HG03108 (cell line): Measurements from ENCODE around the gene ABHD3.
"Not testable (repeated sequence)": the region's sequence is repeated elsewhere in the genome, so short reads cannot be mapped to it uniquely, and the experiment has no call there.

Experiments used
- ATAC-seq: cut with Tn5 transposase; IDR thresholded peaks from one replicate; pipeline ENCODE4 v1.9.1; 2021; ENCODE audit warnings: moderate library complexity; ENCODE audit not compliant: unreplicated experiment

Gene ABHD3, protein sequence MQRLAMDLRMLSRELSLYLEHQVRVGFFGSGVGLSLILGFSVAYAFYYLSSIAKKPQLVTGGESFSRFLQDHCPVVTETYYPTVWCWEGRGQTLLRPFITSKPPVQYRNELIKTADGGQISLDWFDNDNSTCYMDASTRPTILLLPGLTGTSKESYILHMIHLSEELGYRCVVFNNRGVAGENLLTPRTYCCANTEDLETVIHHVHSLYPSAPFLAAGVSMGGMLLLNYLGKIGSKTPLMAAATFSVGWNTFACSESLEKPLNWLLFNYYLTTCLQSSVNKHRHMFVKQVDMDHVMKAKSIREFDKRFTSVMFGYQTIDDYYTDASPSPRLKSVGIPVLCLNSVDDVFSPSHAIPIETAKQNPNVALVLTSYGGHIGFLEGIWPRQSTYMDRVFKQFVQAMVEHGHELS

GRCh38 chr18:21704603-21705364, at the start of gene ABHD3:
Gene ABHD3, minus strand, starts transcription at chr18:21704774. Its CDS starts 109 bp downstream, at chr18:21704665.
- peak; percentile 95 for ATAC-seq

DNA sequence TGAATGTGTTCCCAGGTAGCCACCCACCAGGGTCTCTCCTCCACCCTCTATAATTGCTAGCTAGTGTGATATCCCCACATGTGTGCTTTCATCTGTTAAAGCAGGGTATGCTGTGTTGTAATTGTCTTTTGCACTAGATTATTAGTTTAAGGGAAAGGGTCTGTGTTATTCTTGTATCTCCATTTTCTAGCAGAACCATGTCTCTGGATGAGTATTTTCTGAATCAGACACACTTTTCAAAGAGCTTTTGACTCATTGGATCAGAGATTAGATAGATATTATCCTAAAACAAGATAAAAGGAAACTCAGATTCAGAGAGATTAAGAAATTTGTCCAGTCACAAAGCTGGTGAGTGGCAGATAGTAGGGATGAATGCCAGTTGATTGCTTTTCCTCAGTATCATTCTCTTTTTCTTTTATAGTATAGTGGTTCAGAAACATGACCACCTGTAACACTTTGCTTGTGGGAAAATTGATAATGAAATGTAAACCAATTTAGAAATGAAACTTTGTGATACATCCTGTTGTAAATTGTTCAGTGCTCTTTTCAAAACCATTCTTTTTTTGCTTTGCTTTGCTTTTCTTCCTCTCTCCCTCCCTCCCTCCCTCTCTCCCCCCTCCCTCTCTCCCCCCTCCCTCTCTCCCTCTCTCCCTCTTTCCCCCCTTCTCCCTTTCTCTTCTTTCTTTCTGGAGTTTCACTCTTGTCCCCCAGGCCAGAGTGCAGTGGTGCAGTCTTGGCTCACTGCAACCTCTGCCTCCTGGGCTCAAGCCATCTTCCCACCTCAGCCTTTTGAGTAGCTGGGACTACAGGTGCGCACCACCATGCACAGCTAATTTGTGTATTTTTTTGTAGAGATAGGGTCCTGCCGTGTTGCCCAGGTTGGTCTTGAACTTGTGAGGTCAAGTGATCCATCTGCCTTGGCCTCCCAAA, 43.5 kb upstream of the ABHD3 start:
- ATAC-seq, result no peak

DNA sequence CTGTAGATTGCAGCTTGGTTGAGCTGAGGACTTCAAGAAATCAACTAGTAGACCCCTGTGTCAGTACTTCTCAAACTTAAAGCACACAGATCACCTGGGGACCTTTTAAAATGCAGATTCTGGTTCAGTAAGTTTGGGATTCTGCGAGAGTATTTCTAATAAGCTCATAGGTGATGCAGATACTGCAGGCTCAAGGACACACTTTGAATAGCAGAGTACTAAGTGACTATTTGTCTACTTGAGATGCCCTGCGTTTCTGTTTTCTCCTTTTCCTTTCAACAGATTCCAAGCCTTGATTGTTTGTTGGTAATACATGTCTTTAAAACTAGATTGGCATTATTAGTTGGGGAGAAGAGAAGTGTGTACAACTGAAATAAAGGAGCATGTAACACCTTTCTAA, 42.7 kb upstream of the ABHD3 start:
- ATAC-seq, result no peak

DNA sequence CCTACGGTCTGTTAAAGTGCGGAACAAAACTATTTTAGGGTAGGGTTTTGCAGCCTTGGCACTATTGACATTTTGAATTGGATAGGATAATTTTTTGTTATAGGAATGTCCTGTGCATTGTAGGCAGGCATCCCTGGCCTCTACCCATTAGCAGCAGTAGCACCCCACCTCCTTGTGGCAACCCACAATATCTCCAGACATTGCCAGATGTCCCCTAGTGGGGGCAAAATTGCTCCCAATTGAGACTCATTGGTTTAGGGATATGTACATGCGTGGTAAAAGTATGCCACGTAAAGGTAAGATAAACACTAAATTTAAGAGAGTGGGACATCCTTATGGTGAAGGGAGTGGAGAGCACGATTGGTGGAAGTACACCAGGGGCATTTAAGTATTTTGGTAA, 40.7 kb upstream of the ABHD3 start:
- no peak for ATAC-seq

- no peak for ATAC-seq
Measured at GRCh38 chr18:21743166-21743832, 38.7 kb upstream of the ABHD3 start.

- ATAC-seq, result no peak
Measured at GRCh38 chr18:21742315-21742687, 37.7 kb upstream of the ABHD3 start.

DNA sequence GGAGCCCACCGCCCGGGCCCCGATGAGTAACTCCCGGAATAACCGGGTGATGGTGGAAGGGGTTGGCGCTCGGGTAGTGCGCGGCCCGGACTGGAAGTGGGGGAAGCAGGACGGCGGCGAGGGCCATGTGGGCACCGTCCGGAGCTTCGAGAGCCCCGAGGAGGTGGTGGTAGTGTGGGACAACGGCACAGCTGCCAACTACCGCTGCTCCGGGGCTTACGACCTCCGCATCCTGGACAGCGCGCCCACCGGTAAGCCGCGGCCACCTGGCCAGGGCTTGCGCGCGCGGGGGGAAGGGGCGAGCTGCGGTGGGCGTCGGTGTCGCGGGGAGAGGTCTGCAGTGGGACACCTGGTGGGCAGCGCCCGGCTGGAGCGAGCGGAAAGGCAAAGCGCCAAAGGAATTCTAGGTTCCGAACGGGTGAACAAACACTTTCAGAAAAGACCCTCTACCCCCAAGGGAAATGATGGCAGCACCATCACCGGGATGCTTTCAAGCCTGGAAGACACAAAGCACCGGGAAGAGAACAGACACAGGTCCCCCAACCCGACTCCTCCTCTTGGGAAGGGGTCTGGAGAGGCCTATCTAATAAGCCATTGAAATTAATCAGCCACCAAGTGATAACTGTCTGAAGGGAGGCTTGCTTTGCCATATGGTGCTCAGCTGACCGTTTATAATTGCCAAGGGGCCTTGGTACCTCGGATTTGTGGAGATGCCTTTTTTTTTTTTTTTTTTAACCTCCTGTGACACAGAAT, 37.2 kb upstream of the ABHD3 start:
- ATAC-seq, result peak; percentile 4

- ATAC-seq, result no peak
Measured at GRCh38 chr18:21741312-21741561, 36.7 kb upstream of the ABHD3 start.

DNA sequence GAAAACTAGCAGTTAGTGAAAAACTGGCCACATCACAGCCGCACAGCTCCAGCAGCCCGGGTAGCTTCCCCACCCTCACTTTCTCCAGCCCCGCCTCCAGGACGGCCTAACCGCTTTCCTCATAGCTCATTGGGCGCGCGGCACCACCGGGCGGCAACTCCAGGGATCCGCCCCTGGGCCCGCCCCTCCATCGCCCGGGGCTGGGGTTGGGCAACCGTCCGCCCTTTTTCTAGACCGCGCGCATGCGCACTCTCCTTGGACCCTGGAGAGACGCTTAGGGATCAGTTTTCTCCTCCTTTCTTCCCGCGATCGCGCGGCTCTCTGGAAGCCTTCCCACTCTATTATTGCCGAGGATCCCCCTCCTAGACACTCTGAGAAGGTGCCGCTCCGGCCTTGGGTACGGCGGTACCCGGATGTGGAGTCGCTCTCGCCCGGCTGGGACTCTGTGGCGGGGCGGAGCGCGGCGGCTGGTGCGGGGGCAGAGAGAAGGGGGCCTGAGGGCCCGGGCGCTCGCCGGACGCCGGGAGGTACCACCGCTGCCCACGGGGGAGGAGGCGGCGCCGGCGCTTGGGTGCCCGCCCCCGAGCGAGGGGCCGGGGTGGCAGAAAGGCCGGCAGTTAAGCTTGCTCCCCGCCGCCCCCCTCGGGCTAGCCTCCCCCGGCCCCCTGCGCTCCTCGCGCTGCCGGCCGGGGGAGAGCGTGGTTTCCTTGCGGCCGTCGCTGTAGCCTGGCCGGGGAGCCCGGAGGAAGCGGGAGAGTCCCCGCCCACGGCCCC, 36.2 kb upstream of the ABHD3 start, which contains the start of gene MIB1:
TSS of gene MIB1 (plus strand) at position 255 of the 774 bp plus-strand sequence. CDS start 792 bp downstream, outside the sequence.
- ATAC-seq, result peak; percentile 98

DNA sequence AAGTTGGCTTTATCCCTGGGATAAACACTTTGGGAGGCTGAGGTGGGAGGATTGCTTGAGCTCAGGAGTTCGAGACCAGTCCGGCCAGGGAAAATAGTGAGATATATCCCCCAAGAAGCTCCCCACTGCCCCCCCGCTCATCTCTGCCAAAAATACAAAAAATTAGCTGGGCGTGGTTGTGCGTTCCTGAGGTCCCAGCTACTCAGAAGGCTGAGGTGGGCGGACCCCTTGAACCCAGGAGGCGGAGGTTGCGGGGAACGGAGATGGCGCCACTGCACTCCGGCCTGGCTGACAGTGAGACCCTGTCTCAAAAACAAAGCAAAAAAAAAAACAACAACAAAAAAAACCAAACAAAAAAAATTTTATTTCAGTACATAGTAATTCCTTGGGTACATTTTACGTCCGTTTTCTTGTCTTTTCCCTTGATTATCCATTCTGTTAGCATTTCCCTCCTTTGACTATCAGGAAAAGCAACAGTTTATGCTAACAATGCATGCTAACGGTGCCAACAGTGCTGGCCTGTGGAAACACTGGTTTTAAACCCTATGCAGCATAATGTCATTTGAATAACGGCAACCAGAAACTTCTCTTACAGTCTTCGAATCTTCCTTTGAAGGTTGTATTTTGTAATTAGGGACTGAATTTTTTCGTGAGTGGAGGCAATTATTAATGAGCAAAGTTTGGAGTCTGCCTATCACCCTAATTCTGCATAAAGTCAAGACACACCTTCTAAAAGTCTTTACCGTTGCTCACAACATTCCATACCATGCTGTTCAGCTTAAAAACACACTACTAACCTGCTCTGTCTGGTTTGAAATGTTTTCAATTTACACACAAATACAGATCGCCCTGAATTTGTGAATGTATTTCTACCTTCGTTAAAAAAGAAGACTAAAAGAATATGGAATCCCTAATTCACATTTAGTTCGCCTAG, 35.3 kb upstream of the ABHD3 start:
- ATAC-seq, result peak; percentile 2

- ATAC-seq, result not testable (repeated sequence)
Measured at GRCh38 chr18:21736926-21737325, 32.4 kb upstream of the ABHD3 start.

DNA sequence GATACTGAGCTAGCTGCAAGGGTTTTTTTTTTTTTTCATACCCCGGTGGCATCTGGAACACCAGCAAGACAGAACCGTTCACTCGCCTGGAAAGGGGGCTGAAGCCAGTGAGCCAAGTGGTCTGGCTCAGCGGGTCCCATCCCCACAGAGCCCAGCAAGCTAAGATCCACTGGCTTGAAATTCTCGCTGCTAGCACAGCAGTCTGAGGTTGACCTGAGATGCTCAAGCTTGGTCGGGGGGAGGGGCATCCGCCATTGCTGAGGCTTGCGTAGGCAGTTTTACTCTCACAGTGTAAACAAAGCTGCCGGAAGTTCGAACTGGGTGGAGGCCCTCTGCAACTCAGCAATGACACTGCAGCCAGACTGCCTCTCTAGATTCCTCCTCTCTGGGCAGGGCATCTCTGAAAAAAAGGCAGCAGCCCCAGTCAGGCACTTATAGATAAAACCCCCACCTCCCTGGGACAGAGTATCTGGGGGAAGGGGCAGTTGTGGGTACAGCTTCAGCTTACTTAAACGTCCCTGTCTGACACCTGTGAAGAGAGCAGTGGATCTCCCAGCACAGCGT, 31.0 kb upstream of the ABHD3 start:
- ATAC-seq, result no peak

DNA sequence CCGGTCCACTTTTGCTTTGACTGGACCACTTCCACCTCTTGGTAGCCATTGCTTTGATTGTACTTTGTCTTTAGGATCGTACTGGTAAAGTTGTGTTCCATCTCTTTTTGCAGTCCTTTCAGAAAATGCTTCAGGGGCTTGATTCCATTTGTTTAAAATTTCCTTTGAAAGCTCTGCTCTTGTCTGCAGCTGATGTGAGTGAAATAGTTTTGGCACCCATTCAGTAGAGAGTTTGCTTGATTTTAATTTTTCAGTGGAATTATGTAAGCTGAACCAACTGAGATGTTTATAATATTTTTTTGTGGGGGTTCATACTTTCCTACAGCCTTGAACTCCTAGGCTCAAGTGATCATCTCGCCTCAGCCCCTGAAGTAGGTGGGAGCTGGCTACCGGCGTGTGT, 28.4 kb upstream of the ABHD3 start:
- no peak for ATAC-seq

- no peak for ATAC-seq
Measured at GRCh38 chr18:21727702-21728101, 23.1 kb upstream of the ABHD3 start.

DNA sequence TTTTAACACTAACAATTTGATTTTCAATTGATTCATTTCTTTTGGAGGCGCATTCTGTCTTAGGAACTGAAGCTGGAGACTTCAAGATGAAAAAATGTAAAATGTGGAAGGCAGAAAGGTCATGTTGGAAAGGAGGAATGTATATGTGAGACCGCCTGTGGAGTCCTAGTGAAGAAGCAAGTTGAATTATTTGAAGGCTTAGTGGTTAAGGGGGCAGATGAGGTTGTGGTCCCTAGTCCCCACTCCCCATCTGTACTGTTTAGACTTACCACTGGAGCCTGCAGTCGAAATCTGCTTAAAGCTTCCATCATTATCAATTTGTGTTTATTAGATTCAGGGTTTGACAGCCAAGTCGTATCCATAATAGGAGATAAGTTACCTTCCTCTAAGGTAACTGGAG, 20.6 kb upstream of the ABHD3 start:
- no peak for ATAC-seq

- no peak for ATAC-seq
Measured at GRCh38 chr18:21722687-21723086, 18.1 kb upstream of the ABHD3 start.

DNA sequence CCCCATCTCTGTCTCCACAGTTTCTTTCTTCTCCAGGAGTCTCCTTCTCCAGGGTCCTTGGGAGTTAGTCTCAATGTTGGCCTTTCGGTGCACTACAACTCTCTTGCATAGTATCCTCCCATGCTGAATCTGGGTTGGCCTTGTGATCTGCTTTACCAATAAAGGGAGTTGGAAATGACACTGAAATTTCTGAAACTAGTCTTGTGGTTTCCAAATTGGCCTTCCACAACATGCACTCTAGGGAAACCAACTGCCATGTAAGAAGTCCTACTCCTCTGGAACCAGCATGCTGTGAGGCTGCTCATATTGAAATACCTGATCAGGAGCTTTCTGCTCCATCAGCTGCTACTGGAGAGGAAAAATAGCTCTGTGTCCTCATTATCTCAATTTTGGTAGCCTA, 9.9 kb upstream of the ABHD3 start:
- no peak for ATAC-seq

GRCh38 chr18:21707130-21707529, 2.6 kb upstream of the ABHD3 start:
- not testable (repeated sequence) for ATAC-seq
